Measurements from ENCODE around the gene EXOSC5.
"Not testable (repeated sequence)": the region's sequence is repeated elsewhere in the genome, so short reads cannot be mapped to it uniquely, and the experiment has no call there.

Gene EXOSC5

GRCh38 chr19:41386442-41386841 is 10.7 kb downstream of the EXOSC5 start:
- TF ChIP-seq BHLHE40 (IDR thresholded peaks at IDR 0.05; ENCODE audit: borderline replicate concordance) (no peak), ARNT (IDR thresholded peaks at IDR 0.05) (no peak), CTBP1 (IDR thresholded peaks at IDR 0.05; ENCODE audit: borderline replicate concordance) (no peak)
- ChIA-PET POLR2A (interaction anchor here (1.5 kb wide), 1 partner anchor 9 kb away, joined by 3 read pairs; no protein-coding TSS in a partner anchor), CTCF (no interaction called here)
- DNase-seq (ENCODE audit: extremely low spot score) = peak; percentile 3

- POLR2A ChIA-PET = no interaction called here
- DNase-seq (ENCODE audit: extremely low spot score) = no peak
- CTCF ChIA-PET = no interaction called here
Observed at GRCh38 chr19:41384351-41384750, 12.8 kb downstream of the EXOSC5 start.

GRCh38 chr19:41381536-41381935 is 15.6 kb downstream of the EXOSC5 start:
- DNase-seq (ENCODE audit: extremely low spot score); CTCF ChIA-PET; POLR2A ChIA-PET: not testable (repeated sequence)

More at GRCh38 chr19:41384351-41384750, 12.8 kb downstream of the EXOSC5 start:
- TF ChIP-seq L3MBTL2 (conservative IDR thresholded peaks at IDR 0.05) (no peak), ARNT (IDR thresholded peaks at IDR 0.05) (no peak), ELF4 (IDR thresholded peaks at IDR 0.05) (no peak), LEF1 (IDR thresholded peaks at IDR 0.05; ENCODE audit: borderline replicate concordance) (no peak), PKNOX1 (IDR thresholded peaks at IDR 0.05) (no peak), ZNF384 (IDR thresholded peaks at IDR 0.05) (no peak), CTBP1 (IDR thresholded peaks at IDR 0.05; ENCODE audit: borderline replicate concordance) (no peak), FOXA1 (IDR thresholded peaks at IDR 0.05) (no peak), FOXK2 (IDR thresholded peaks at IDR 0.05) (no peak)

- DNase-seq (ENCODE audit: extremely low spot score) = no peak
- TF ChIP-seq BHLHE40 (IDR thresholded peaks at IDR 0.05; ENCODE audit: borderline replicate concordance) (no peak), TARDBP (IDR thresholded peaks at IDR 0.05) (no peak), FOXM1 (IDR thresholded peaks at IDR 0.05; ENCODE audit: borderline replicate concordance) (no peak), FOXK2 (IDR thresholded peaks at IDR 0.05) (no peak), ZNF384 (IDR thresholded peaks at IDR 0.05) (no peak), CTBP1 (IDR thresholded peaks at IDR 0.05; ENCODE audit: borderline replicate concordance) (no peak), L3MBTL2 (conservative IDR thresholded peaks at IDR 0.05) (no peak), ELF4 (IDR thresholded peaks at IDR 0.05) (no peak), FOXA1 (IDR thresholded peaks at IDR 0.05) (no peak), SUZ12 (IDR thresholded peaks at IDR 0.05) (no peak), SP1 (IDR thresholded peaks at IDR 0.05) (no peak), ARNT (IDR thresholded peaks at IDR 0.05) (no peak), NFRKB (IDR thresholded peaks at IDR 0.05) (no peak)
- POLR2A ChIA-PET = no interaction called here
- CTCF ChIA-PET = interaction anchor here (1.1 kb wide), 1 partner anchor 24 kb away, joined by 3 read pairs; no protein-coding TSS in a partner anchor
Observed at GRCh38 chr19:41377977-41378709, 19.0 kb downstream of the EXOSC5 start.

- DNase-seq (ENCODE audit: extremely low spot score) = no peak
- CTCF ChIA-PET = no interaction called here
- TF ChIP-seq FOXA1 (IDR thresholded peaks at IDR 0.05) = no peak
- no peak for TF ChIP-seq CTBP1 (IDR thresholded peaks at IDR 0.05; ENCODE audit: borderline replicate concordance)
- no peak for TF ChIP-seq LEF1 (IDR thresholded peaks at IDR 0.05; ENCODE audit: borderline replicate concordance)
- no peak for TF ChIP-seq TARDBP (IDR thresholded peaks at IDR 0.05)
- TF ChIP-seq HDGF (IDR thresholded peaks at IDR 0.05; ENCODE audit: borderline replicate concordance) = no peak
- no peak for TF ChIP-seq NFRKB (IDR thresholded peaks at IDR 0.05)
- TF ChIP-seq FOXK2 (IDR thresholded peaks at IDR 0.05) = no peak
- TF ChIP-seq FOXM1 (IDR thresholded peaks at IDR 0.05; ENCODE audit: borderline replicate concordance) = no peak
- no peak for TF ChIP-seq ARNT (IDR thresholded peaks at IDR 0.05)
- TF ChIP-seq PKNOX1 (IDR thresholded peaks at IDR 0.05) = no peak
- TF ChIP-seq BHLHE40 (IDR thresholded peaks at IDR 0.05; ENCODE audit: borderline replicate concordance) = no peak
- no peak for TF ChIP-seq L3MBTL2 (conservative IDR thresholded peaks at IDR 0.05)
- TF ChIP-seq SUZ12 (IDR thresholded peaks at IDR 0.05) = no peak
- no peak for TF ChIP-seq ZNF384 (IDR thresholded peaks at IDR 0.05)
- POLR2A ChIA-PET = no interaction called here
Observed at GRCh38 chr19:41376998-41377365, 20.2 kb downstream of the EXOSC5 start.

GRCh38 chr19:41376241-41376997 is 20.7 kb downstream of the EXOSC5 start, which contains the start of gene TMEM91:
TSS of gene TMEM91 (plus strand) at chr19:41376533. CDS start at chr19:41378310, 1,777 bp downstream.
- ChIA-PET CTCF (no interaction called here), POLR2A (no interaction called here)
- TF ChIP-seq BHLHE40 (IDR thresholded peaks at IDR 0.05; ENCODE audit: borderline replicate concordance) (no peak), FOXM1 (IDR thresholded peaks at IDR 0.05; ENCODE audit: borderline replicate concordance) (no peak), CTBP1 (IDR thresholded peaks at IDR 0.05; ENCODE audit: borderline replicate concordance) (no peak), L3MBTL2 (conservative IDR thresholded peaks at IDR 0.05) (no peak), FOXK2 (IDR thresholded peaks at IDR 0.05) (no peak), ELF4 (IDR thresholded peaks at IDR 0.05) (no peak)
- no peak for DNase-seq (ENCODE audit: extremely low spot score)

- ChIA-PET CTCF (no interaction called here), POLR2A (no interaction called here)
- no peak for TF ChIP-seq ARNT (IDR thresholded peaks at IDR 0.05)
- no peak for TF ChIP-seq BHLHE40 (IDR thresholded peaks at IDR 0.05; ENCODE audit: borderline replicate concordance)
- TF ChIP-seq ELF4 (IDR thresholded peaks at IDR 0.05) = no peak
- no peak for TF ChIP-seq FOXA1 (IDR thresholded peaks at IDR 0.05)
- TF ChIP-seq LEF1 (IDR thresholded peaks at IDR 0.05; ENCODE audit: borderline replicate concordance) = no peak
- no peak for TF ChIP-seq ZNF384 (IDR thresholded peaks at IDR 0.05)
- no peak for TF ChIP-seq CTBP1 (IDR thresholded peaks at IDR 0.05; ENCODE audit: borderline replicate concordance)
- TF ChIP-seq L3MBTL2 (conservative IDR thresholded peaks at IDR 0.05) = no peak
- no peak for TF ChIP-seq HDGF (IDR thresholded peaks at IDR 0.05; ENCODE audit: borderline replicate concordance)
- no peak for TF ChIP-seq FOXM1 (IDR thresholded peaks at IDR 0.05; ENCODE audit: borderline replicate concordance)
- no peak for TF ChIP-seq FOXK2 (IDR thresholded peaks at IDR 0.05)
- no peak for TF ChIP-seq NFRKB (IDR thresholded peaks at IDR 0.05)
- no peak for TF ChIP-seq TARDBP (IDR thresholded peaks at IDR 0.05)
- no peak for TF ChIP-seq SP1 (IDR thresholded peaks at IDR 0.05)
- no peak for TF ChIP-seq SUZ12 (IDR thresholded peaks at IDR 0.05)
- DNase-seq (ENCODE audit: extremely low spot score) = no peak
Observed at GRCh38 chr19:41373993-41374392, 23.2 kb downstream of the EXOSC5 start.

Measured in HEK293T (cell line).